HG03039 (cell line): ENCODE measurements around the gene STX18.
"Not testable (repeated sequence)": the region's sequence is repeated elsewhere in the genome, so short reads cannot be mapped to it uniquely, and the experiment has no call there.

Experiments
- ATAC-seq: cut with Tn5 transposase; IDR thresholded peaks from one replicate; pipeline ENCODE4 v1.9.1; 2021; ENCODE audit warnings: mild to moderate bottlenecking, moderate library complexity; ENCODE audit not compliant: unreplicated experiment

The STX18 gene

GRCh38 chr4:4480685-4481398 is 61.0 kb downstream of the STX18 start:
- ATAC-seq, result no peak

GRCh38 chr4:4480205-4480604 is 61.6 kb downstream of the STX18 start:
- ATAC-seq, result no peak

- ATAC-seq, result no peak
These were observed 62.5 kb downstream of the STX18 start for GRCh38 chr4:4479366-4479765.

- ATAC-seq, result no peak
These were observed 64.1 kb downstream of the STX18 start for GRCh38 chr4:4477796-4478195.

- no peak for ATAC-seq
These were observed 64.5 kb downstream of the STX18 start for GRCh38 chr4:4477391-4477790.

GRCh38 chr4:4474476-4474875 is 67.4 kb downstream of the STX18 start:
- no peak for ATAC-seq

GRCh38 chr4:4472344-4472958 is 69.4 kb downstream of the STX18 start:
- no peak for ATAC-seq

- no peak for ATAC-seq
These were observed 70.7 kb downstream of the STX18 start for GRCh38 chr4:4471195-4471594.

- no peak for ATAC-seq
These were observed 71.6 kb downstream of the STX18 start for GRCh38 chr4:4470208-4470607.

GRCh38 chr4:4465238-4465637 is 76.6 kb downstream of the STX18 start:
- ATAC-seq, result not testable (repeated sequence)

- ATAC-seq, result no peak
These were observed 78.9 kb downstream of the STX18 start for GRCh38 chr4:4462970-4463369.

- no peak for ATAC-seq
These were observed 80.0 kb downstream of the STX18 start for GRCh38 chr4:4461850-4462249.

- no peak for ATAC-seq
These were observed 80.7 kb downstream of the STX18 start for GRCh38 chr4:4461178-4461577.

GRCh38 chr4:4460759-4461158 is 81.1 kb downstream of the STX18 start:
- no peak for ATAC-seq

- no peak for ATAC-seq
These were observed 82.7 kb downstream of the STX18 start for GRCh38 chr4:4459181-4459580.

GRCh38 chr4:4457803-4458553 is 83.9 kb downstream of the STX18 start:
- no peak for ATAC-seq

GRCh38 chr4:4456816-4457578 is 84.9 kb downstream of the STX18 start:
- ATAC-seq, result no peak

- ATAC-seq, result no peak
These were observed 85.5 kb downstream of the STX18 start for GRCh38 chr4:4456351-4456750.

- ATAC-seq, result peak; percentile 49
These were observed 86.5 kb downstream of the STX18 start for GRCh38 chr4:4455210-4455865.

- ATAC-seq, result no peak
These were observed 95.4 kb downstream of the STX18 start for GRCh38 chr4:4446434-4446833.

GRCh38 chr4:4443821-4444220 is 98.0 kb downstream of the STX18 start:
- ATAC-seq, result no peak
